Neuron (in vitro differentiated cells): ENCODE results near the gene BEND5.
A peak's percentile ranks its signal among the peaks of the same experiment; 100 is the strongest.

Experiments
- H2AFZ ChIP-seq: one replicate; pipeline ENCODE4 v1.6.1; 2013; ENCODE audit warnings: low read depth, mild to moderate bottlenecking, inconsistent platforms, low read length, moderate library complexity
- H3K27me3 ChIP-seq: one replicate; pipeline ENCODE4 v1.6.1; 2013; ENCODE audit warnings: low read length; ENCODE audit not compliant: insufficient read depth
- H3K36me3 ChIP-seq: one replicate; pipeline ENCODE4 v1.6.1; 2013; ENCODE audit warnings: low read length; ENCODE audit not compliant: insufficient read depth
- H3K4me1 ChIP-seq: one replicate; pipeline ENCODE4 v1.6.1; 2013; ENCODE audit warnings: low read length; ENCODE audit not compliant: insufficient read depth
- H3K4me3 ChIP-seq: 2 replicates; pipeline ENCODE4 v1.5.1; 2013; ENCODE audit warnings: mild to moderate bottlenecking, low read length, moderate library complexity
- H3K9me3 ChIP-seq: one replicate; pipeline ENCODE4 v1.6.1; 2013; ENCODE audit warnings: low read length

The BEND5 gene

GRCh38 chr1:48785869-48786268 lies 9.2 kb upstream of the BEND5 start:
- Histone ChIP-seq H3K36me3 (no peaks in the 10 kb centered on the region), H2AFZ (no peak overlapping the region), H3K9me3 (no peaks in the 10 kb centered on the region), H3K4me3 (no peak overlapping the region), H3K4me1 (no peaks in the 10 kb centered on the region), H3K27me3 (no peaks in the 10 kb centered on the region)

- Histone ChIP-seq H3K4me1 (no peaks in the 10 kb centered on the region), H2AFZ (no peak overlapping the region), H3K36me3 (no peaks in the 10 kb centered on the region), H3K27me3 (no peaks in the 10 kb centered on the region), H3K4me3 (no peak overlapping the region), H3K9me3 (no peaks in the 10 kb centered on the region)
Measured at GRCh38 chr1:48784301-48784700, 7.6 kb upstream of the BEND5 start.

GRCh38 chr1:48777219-48777895 lies 666 bp upstream of the BEND5 start:
- H3K4me1 ChIP-seq = peaks cover 17% of the 10 kb centered on the region
- H3K27me3 ChIP-seq = no peaks in the 10 kb centered on the region
- H3K36me3 ChIP-seq = peaks cover 21% of the 10 kb centered on the region
- H3K4me3 ChIP-seq = peak overlapping the region; percentile 97
- peak overlapping the region; percentile 91 for H2AFZ ChIP-seq
- no peaks in the 10 kb centered on the region for H3K9me3 ChIP-seq

GRCh38 chr1:48775831-48776392 lies 779 bp downstream of the BEND5 start:
- H3K9me3 ChIP-seq = no peaks in the 10 kb centered on the region
- H3K27me3 ChIP-seq = no peaks in the 10 kb centered on the region
- H3K4me3 ChIP-seq = peak overlapping the region; percentile 97
- H3K4me1 ChIP-seq = peaks cover 17% of the 10 kb centered on the region
- peaks cover 33% of the 10 kb centered on the region for H3K36me3 ChIP-seq
- no peak overlapping the region for H2AFZ ChIP-seq

- no peak overlapping the region for H2AFZ ChIP-seq
- peaks cover 38% of the 10 kb centered on the region for H3K36me3 ChIP-seq
- H3K4me3 ChIP-seq = no peak overlapping the region
- peaks cover 17% of the 10 kb centered on the region for H3K4me1 ChIP-seq
- H3K9me3 ChIP-seq = no peaks in the 10 kb centered on the region
- H3K27me3 ChIP-seq = no peaks in the 10 kb centered on the region
Measured at GRCh38 chr1:48773133-48773532, 3.6 kb downstream of the BEND5 start.

GRCh38 chr1:48772211-48772610 lies 4.5 kb downstream of the BEND5 start:
- no peaks in the 10 kb centered on the region for H3K27me3 ChIP-seq
- no peak overlapping the region for H2AFZ ChIP-seq
- H3K4me3 ChIP-seq = no peak overlapping the region
- H3K36me3 ChIP-seq = peaks cover 47% of the 10 kb centered on the region
- no peaks in the 10 kb centered on the region for H3K9me3 ChIP-seq
- H3K4me1 ChIP-seq = peaks cover 11% of the 10 kb centered on the region

GRCh38 chr1:48771561-48771960 lies 5.1 kb downstream of the BEND5 start:
- Histone ChIP-seq H3K4me3 (no peak overlapping the region), H3K36me3 (peaks cover 54% of the 10 kb centered on the region), H2AFZ (no peak overlapping the region), H3K9me3 (no peaks in the 10 kb centered on the region), H3K4me1 (peaks cover 11% of the 10 kb centered on the region), H3K27me3 (no peaks in the 10 kb centered on the region)

- no peaks in the 10 kb centered on the region for H3K27me3 ChIP-seq
- H2AFZ ChIP-seq = no peak overlapping the region
- no peak overlapping the region for H3K4me3 ChIP-seq
- H3K36me3 ChIP-seq = peaks cover 53% of the 10 kb centered on the region
- peaks cover 5% of the 10 kb centered on the region for H3K4me1 ChIP-seq
- no peaks in the 10 kb centered on the region for H3K9me3 ChIP-seq
Measured at GRCh38 chr1:48767975-48768510, 8.6 kb downstream of the BEND5 start.

- H3K9me3 ChIP-seq = no peaks in the 10 kb centered on the region
- peaks cover 54% of the 10 kb centered on the region for H3K36me3 ChIP-seq
- peaks cover 6% of the 10 kb centered on the region for H3K4me1 ChIP-seq
- no peak overlapping the region for H3K4me3 ChIP-seq
- H2AFZ ChIP-seq = no peak overlapping the region
- no peaks in the 10 kb centered on the region for H3K27me3 ChIP-seq
Measured at GRCh38 chr1:48765335-48765734, 11.4 kb downstream of the BEND5 start.

GRCh38 chr1:48761986-48762385 lies 14.7 kb downstream of the BEND5 start:
- peaks cover 73% of the 10 kb centered on the region for H3K36me3 ChIP-seq
- no peaks in the 10 kb centered on the region for H3K9me3 ChIP-seq
- H3K27me3 ChIP-seq = no peaks in the 10 kb centered on the region
- H2AFZ ChIP-seq = no peak overlapping the region
- H3K4me1 ChIP-seq = peaks cover 6% of the 10 kb centered on the region
- H3K4me3 ChIP-seq = no peak overlapping the region

GRCh38 chr1:48761411-48761810 lies 15.3 kb downstream of the BEND5 start:
- Histone ChIP-seq H3K9me3 (no peaks in the 10 kb centered on the region), H2AFZ (no peak overlapping the region), H3K4me3 (no peak overlapping the region), H3K36me3 (peaks cover 73% of the 10 kb centered on the region), H3K27me3 (no peaks in the 10 kb centered on the region), H3K4me1 (peaks cover 6% of the 10 kb centered on the region)

- Histone ChIP-seq H3K9me3 (no peaks in the 10 kb centered on the region), H2AFZ (no peak overlapping the region), H3K27me3 (no peaks in the 10 kb centered on the region), H3K36me3 (peaks cover 72% of the 10 kb centered on the region), H3K4me3 (no peak overlapping the region), H3K4me1 (peaks cover 6% of the 10 kb centered on the region)
Measured at GRCh38 chr1:48760857-48761256, 15.8 kb downstream of the BEND5 start.

GRCh38 chr1:48758976-48759375 lies 17.7 kb downstream of the BEND5 start:
- Histone ChIP-seq H3K9me3 (no peaks in the 10 kb centered on the region), H3K4me1 (peaks cover 6% of the 10 kb centered on the region), H3K36me3 (peaks cover 85% of the 10 kb centered on the region), H3K27me3 (no peaks in the 10 kb centered on the region), H2AFZ (no peak overlapping the region), H3K4me3 (no peak overlapping the region)
